Inflammatory macrophage treated with lipopolysaccharide for 4 hours (primary cell): ENCODE measurements around the gene PCDH9.

Source experiments
- DNase-seq: peaks from one replicate; pipeline ENCODE4 v3.0.0-alpha.2; 2020

The PCDH9 gene

GRCh38 chr13:67023130-67023876 is 206.8 kb downstream of the PCDH9 start:
- no peak for DNase-seq

DNA sequence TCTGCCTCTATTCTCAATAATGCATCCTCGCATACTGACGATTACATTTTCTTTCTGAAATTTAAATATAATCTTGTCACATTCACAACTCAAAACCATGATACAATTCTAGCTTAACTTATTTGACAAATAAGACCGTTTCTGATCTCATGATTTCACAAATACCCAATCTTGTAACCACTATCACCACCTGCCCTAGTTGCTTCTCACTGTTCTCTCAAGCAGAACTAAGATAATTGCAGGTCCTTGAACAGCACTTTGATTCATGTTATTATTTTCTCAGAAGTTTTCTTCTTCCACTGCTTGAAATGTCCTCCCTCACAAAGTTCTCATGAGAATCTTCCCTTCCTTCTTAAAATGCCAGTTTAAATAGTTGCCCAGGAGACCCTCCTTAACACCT is 211.4 kb downstream of the PCDH9 start:
- DNase-seq, result no peak

DNA sequence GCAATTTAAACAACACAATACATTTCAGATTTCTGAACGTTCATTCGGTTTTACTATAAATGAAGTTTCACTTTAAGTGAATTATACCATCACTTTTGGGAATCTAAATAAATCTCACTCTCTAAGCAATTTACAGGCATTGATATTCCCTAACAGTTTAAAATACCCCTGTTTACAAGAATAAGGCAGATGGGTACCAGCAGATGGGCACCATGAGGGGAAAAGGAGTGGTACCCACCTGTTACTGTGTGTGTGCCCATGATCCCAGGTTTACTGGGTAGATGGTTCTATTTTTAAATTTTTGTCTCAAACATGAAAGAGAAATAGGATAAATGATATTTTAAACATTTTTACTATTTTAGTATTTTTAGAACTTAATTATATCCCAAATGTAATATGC is 212.9 kb downstream of the PCDH9 start:
- DNase-seq, result no peak

- no peak for DNase-seq
These were observed 214.0 kb downstream of the PCDH9 start for GRCh38 chr13:67015976-67016600.

DNA sequence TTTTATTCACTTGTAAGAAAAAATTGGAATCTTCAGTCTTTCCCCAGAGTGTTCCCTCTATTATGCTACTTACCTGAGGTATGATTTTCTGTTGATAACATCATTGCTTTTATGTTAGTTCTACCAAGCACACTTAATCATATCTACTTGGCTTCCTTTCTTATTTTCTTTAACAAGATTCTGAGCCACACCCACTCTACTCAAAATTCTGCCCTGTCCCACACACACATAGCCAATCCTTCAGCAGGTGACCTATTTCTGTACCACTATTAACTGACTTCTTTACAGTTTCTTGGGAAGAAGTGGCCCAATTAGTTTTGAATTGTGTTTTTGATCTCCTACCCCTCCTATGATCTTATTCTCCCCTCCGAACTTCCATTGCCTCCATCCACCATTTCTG is 215.7 kb downstream of the PCDH9 start:
- no peak for DNase-seq

DNA sequence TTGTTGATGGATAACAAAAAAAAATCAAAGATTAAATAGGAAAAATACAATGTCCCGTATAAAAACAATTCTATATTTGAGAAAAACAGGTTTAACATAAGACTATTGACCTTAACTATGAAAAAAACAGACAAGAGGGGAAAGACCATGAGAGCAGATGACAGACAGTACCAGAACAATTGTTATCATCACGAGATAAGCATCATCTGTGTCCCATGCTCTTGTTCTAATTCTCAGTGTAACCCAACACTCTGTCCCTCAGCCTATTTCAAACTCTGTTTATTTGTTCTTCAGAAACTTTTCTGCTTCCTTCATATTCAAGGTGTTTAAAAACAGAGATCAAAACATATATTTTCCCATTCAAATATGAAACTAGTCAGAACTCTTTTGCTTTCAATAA is 216.4 kb downstream of the PCDH9 start:
- no peak for DNase-seq

DNA sequence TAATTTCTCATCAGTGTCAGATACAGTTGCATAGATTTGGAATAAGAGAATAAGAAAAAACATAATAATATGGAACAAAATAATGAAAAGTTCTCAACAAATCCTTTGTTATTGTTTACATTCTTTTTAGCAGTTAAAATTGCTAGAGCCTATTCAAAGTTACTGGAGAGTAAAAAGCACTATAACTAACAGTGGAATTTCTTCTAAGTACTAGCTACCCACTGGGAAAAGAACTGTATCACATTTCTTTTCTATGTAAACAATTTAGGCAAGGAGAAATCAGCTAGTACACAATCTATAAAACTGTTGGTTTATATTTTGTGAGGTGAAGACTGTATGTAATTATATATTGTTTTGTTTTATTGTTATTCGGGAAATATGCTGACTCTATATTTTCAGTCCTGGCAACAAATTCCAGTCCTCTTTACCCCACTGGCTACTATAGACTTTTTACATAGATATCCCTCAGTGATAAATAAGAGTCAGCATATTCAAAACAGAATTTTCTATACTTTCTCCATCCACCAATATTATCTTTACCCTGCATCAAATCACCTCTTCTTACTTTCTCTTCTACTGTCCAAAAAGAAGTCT is 222.0 kb downstream of the PCDH9 start:
- no peak for DNase-seq

DNA sequence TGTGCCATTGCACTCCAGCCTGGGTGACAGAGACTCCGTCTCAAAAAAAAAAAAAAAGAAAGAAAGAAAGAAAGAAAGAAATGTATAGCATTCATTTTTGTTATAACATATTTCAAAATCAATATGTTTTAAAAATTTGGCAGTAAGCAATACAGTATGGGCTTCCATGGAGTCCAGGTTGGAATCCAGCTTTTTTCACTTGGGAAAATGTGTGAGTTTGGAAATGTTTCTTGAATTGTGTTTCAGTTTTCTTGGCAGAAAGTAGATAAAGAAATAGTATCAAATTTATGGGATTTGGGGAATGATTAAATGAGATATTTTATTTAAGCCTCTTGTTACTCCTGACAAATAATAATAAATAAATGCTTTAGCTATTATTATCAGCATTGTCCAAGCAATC is 225.6 kb downstream of the PCDH9 start:
- DNase-seq, result no peak

- DNase-seq, result no peak
These were observed 226.4 kb downstream of the PCDH9 start for GRCh38 chr13:67003743-67004142.

DNA sequence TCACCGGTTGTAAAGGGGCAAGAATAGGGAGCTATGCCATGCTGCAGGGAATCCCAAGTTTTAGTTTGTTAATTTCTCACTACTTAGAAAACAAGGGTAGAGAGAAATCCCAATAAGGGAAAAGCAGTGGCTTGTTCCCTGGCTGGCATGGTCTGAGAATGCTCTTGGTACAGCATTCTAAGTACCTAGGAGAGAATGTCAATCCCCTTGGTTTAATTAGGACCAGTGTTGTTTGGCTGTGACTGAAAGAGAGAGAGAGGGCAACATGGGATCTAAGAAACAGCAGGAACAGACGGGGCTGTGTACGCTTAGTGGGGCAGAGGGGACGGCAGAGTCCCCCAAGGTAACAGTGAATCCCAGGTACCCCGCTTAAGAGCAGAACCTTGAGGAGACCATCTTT is 228.8 kb downstream of the PCDH9 start:
- DNase-seq, result no peak

DNA sequence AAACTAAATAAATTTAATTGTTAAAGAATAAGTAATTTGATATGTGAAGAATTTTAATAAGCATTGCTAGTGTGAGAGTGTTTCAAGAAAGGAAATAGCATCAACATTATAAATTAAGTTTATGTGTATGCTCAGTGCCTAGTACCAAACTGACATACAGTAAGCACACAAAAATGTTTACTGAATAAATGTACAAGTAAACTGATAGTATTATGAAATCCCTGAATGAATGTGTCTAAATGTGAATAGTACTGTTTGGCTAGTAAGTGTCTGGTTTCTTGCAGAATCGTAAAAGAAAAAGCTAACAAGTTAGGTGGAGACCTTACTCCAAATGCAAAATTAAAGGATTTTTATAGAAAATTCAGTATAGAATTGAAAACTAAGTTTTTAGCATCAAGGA is 233.6 kb downstream of the PCDH9 start:
- DNase-seq, result no peak

DNA sequence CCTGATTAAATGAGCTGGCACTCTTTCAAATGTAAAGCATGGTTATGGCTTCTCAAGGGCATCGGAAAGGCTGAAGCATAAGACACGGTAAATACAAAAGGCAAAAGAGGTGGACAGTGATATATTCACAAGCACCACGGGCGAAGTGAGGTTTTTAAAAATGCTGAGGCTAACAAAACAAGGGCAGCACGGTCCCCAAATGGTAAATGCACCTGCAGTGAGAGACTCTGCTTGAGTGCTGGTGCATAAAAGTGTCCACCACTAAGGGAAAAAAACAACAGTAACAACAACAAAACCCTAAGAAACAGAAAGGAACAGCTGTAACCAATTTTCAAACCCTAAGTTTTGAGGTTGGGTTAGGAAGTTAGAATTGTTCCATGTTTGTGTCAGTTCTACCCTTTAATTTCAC is 234.9 kb downstream of the PCDH9 start:
- DNase-seq, result no peak

GRCh38 chr13:66994517-66995202 is 235.5 kb downstream of the PCDH9 start:
- no peak for DNase-seq

GRCh38 chr13:66994097-66994496 is 236.0 kb downstream of the PCDH9 start:
- peak; percentile 33 for DNase-seq

DNA sequence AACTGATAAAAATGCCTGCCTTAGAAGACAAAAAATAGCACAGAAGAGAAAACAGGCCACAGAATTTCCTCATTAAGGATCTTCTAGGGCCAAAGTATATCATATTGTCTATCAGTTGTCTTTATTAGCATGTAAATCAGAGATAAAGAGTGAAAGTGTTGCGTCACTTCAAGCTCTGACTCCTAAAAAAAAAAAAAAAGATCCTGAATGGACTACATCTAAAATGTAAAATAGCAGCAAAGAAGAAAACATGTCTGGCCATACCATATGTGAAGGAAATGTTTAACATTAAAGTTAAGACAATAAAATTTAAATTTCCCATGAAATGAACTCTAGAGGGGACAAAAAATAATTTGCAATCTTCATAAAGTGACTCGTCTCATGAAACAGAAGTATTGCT is 237.4 kb downstream of the PCDH9 start:
- DNase-seq, result no peak

GRCh38 chr13:66992183-66992582 is 238.0 kb downstream of the PCDH9 start:
- DNase-seq, result no peak

DNA sequence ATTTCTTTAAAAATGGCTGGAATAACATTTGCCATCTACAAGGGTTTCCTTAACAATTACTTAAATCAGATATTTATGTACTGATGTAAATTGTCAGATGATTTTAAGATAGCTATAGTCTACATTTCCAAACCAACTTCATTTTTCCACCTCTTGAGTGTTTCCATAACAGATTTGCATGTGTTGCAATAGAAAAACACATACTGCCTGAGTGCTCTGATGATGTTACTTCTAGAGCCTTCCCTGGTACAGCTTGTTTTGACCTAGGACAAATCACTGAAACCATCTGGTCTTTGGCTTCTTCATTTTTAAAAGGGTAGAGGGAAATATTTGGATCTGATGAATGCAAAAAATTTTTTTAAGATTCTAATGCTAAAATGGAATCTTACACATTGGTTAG is 245.9 kb downstream of the PCDH9 start:
- DNase-seq, result no peak

DNA sequence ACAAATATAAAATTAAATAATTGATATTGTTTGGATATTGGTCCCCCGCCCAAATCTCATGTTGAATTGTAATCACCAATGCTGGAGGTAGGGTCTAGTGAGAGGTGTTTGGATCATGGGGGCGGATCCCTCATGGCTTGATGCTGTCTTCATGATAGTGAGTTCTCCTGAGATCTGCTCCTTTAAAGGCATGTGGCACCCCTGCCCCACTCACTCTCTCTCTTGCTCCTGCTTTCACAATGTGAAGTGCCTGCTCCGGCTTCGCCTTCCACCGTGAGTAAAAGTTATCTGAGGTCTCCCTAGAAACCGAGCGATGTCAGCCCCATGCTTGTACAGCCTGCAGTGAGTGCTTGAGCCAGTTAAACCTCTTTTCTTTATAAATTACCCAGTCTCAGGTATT is 248.2 kb downstream of the PCDH9 start:
- no peak for DNase-seq

DNA sequence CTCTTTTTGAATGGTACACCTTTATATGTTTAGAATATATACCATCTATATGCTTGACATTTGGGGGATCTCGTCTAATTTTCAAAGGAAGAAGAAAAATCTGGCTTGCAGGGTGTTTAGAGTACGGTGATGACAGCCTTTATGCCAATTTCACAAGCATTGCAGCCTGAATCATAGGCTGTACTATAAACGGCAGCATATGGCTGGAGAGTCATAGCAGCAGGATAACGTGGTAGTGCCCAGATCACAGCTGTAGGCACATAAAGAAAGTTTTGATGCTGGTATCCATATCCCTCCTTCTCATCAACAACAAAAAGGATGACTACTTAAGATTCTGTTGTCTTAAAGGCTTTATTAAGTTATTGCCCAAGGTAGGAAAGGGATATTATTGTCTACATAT is 253.0 kb downstream of the PCDH9 start:
- no peak for DNase-seq

DNA sequence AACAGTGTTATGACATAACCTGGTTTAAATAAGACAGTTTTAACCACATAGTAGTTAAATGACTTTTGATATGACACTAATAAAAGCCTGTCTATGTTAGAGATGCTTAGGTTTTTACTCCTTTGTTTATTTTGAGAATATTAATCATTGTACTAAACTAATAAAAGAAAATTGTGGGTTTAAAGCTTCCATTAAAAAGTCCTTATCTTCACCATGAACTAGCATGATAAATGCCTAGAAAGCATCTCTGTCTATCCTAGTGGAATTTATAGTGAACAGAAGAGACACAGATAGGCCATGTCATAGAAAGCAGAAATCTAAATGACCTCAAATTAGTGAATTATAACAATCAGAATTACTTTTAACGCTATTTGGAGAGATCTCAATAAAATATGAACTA is 255.2 kb downstream of the PCDH9 start:
- DNase-seq, result no peak

- DNase-seq, result no peak
These were observed 256.0 kb downstream of the PCDH9 start for GRCh38 chr13:66974174-66974573.

DNA sequence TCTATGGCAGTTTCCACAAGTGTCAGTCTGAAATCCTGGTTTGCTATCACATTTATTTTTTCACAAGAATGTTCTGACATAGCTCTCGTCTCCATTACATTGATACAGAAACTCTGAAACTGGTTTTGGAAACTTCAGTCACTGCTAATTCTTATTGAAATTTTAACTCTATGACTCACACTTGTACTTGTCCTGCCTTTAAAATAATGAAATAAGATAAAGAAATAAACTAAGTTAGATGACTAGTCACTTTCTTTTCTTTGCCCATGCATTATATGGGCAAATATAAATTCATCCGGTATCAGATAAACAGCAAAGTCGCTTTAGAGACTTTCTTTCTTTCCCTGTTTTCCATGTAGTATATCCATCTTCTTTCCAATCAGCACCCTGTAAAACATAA is 257.5 kb downstream of the PCDH9 start:
- no peak for DNase-seq

- no peak for DNase-seq
These were observed 259.1 kb downstream of the PCDH9 start for GRCh38 chr13:66971004-66971403.

DNA sequence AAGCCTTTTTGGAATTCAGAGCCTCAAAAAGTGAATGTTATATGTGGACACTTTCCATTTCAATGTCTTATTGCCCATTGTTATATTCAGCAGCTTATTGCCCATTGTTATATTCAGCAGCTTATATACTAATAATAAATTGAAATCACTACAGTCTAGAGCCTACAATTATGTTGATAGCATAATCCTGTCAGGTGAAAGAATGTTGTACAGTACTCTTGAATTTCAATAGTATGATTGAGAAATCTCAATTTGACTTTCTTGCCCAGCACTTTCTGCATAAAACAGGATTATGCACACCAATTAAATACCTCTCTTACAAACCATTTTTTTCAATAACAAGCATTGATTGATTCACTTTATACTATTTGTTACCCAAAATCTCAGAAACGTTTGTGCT is 260.8 kb downstream of the PCDH9 start:
- no peak for DNase-seq
